Measurements from ENCODE around the gene STAG3.
"Not testable (repeated sequence)": the region's sequence is repeated elsewhere in the genome, so short reads cannot be mapped to it uniquely, and the experiment has no call there.

Gene STAG3

GRCh38 chr7:100173806-100174495 lies 3.8 kb upstream of the STAG3 start:
- DNase-seq, result no peak

- DNase-seq, result no peak
Measured at GRCh38 chr7:100174582-100174981, 3.1 kb upstream of the STAG3 start.

GRCh38 chr7:100175296-100175935 lies 2.3 kb upstream of the STAG3 start:
- DNase-seq, result no peak

- no peak for DNase-seq
Measured at GRCh38 chr7:100176096-100177044, 1.3 kb upstream of the STAG3 start.

- DNase-seq, result not testable (repeated sequence)
Measured at GRCh38 chr7:100180084-100180483, 2.4 kb downstream of the STAG3 start.

GRCh38 chr7:100182616-100183015 lies 4.9 kb downstream of the STAG3 start:
- not testable (repeated sequence) for DNase-seq

- DNase-seq, result not testable (repeated sequence)
Measured at GRCh38 chr7:100183090-100183489, 5.4 kb downstream of the STAG3 start.

- DNase-seq, result no peak
Measured at GRCh38 chr7:100185726-100186125, 8.0 kb downstream of the STAG3 start.

GRCh38 chr7:100189061-100189460 lies 11.3 kb downstream of the STAG3 start:
- DNase-seq, result no peak

GRCh38 chr7:100190048-100190711 lies 12.5 kb downstream of the STAG3 start:
- DNase-seq, result peak; percentile 48

- peak; percentile 84 for DNase-seq
Measured at GRCh38 chr7:100191775-100192174, 14.1 kb downstream of the STAG3 start.

GRCh38 chr7:100192281-100192862 lies 14.7 kb downstream of the STAG3 start:
- not testable (repeated sequence) for DNase-seq

- no peak for DNase-seq
Measured at GRCh38 chr7:100192969-100193368, 15.3 kb downstream of the STAG3 start.

GRCh38 chr7:100195222-100195621 lies 17.5 kb downstream of the STAG3 start:
- DNase-seq, result no peak

- peak; percentile 38 for DNase-seq
Measured at GRCh38 chr7:100195901-100196322, 18.2 kb downstream of the STAG3 start.

- no peak for DNase-seq
Measured at GRCh38 chr7:100198266-100198665, 20.5 kb downstream of the STAG3 start.

- no peak for DNase-seq
Measured at GRCh38 chr7:100200693-100201092, 23.0 kb downstream of the STAG3 start.

GRCh38 chr7:100204454-100204853 lies 26.7 kb downstream of the STAG3 start:
- no peak for DNase-seq

- DNase-seq, result peak; percentile 30
Measured at GRCh38 chr7:100208911-100209408, 31.2 kb downstream of the STAG3 start.

GRCh38 chr7:100209493-100209892 lies 31.8 kb downstream of the STAG3 start:
- DNase-seq, result no peak

GRCh38 chr7:100210805-100211204 lies 33.1 kb downstream of the STAG3 start:
- DNase-seq, result no peak

GRCh38 chr7:100211342-100211780 lies 33.6 kb downstream of the STAG3 start:
- no peak for DNase-seq

Data from MV-4-11 (cell line).